Endodermal cell (in vitro differentiated cells): ENCODE data around the gene ABAT. TPM values are rescaled to one million over a fixed set of nuclear protein-coding genes. Genes with fewer than 3 reads are reported as not detected.

Source experiments
- DNase-seq: peaks from one replicate; pipeline ENCODE4 v3.0.0-alpha.2; 2017
- H3K27ac ChIP-seq: 2 replicates; pipeline ENCODE4 v1.5.1; 2013; ENCODE audit warnings: mild to moderate bottlenecking, low read depth, low read length, moderate library complexity
- H3K27me3 ChIP-seq: 2 replicates; pipeline ENCODE4 v1.6.1; 2013; ENCODE audit warnings: mild to moderate bottlenecking, low read length, moderate library complexity; ENCODE audit not compliant: insufficient read depth, control insufficient read depth, poor library complexity, severe bottlenecking
- H3K36me3 ChIP-seq: 2 replicates; pipeline ENCODE4 v1.7.0; 2013; ENCODE audit warnings: mild to moderate bottlenecking, low read length, moderate library complexity; ENCODE audit not compliant: control insufficient read depth, insufficient read depth
- H3K4me1 ChIP-seq: one replicate; pipeline ENCODE4 v1.7.0; 2013; ENCODE audit warnings: low read length; ENCODE audit not compliant: control insufficient read depth, insufficient read depth
- H3K4me3 ChIP-seq: 2 replicates; pipeline ENCODE4 v1.5.1; 2013; ENCODE audit warnings: mild to moderate bottlenecking, low read length, moderate library complexity
- H3K9ac ChIP-seq: 2 replicates; pipeline ENCODE4 v1.6.1; 2013; ENCODE audit warnings: mild to moderate bottlenecking, low read length, moderate library complexity; ENCODE audit not compliant: poor library complexity, severe bottlenecking; ENCODE audit errors: extremely low read depth
- H3K9me3 ChIP-seq: 2 replicates; pipeline ENCODE4 v1.6.1; 2013; ENCODE audit warnings: mild to moderate bottlenecking, low read length, moderate library complexity; ENCODE audit not compliant: control insufficient read depth
- H3K27ac Mint-ChIP-seq: 2 replicates; pipeline ENCODE4 v1.8.0; 2020; ENCODE audit warnings: mixed read lengths
- H3K27me3 Mint-ChIP-seq: 2 replicates; pipeline ENCODE4 v1.8.0; 2021; ENCODE audit warnings: mild to moderate bottlenecking, mixed read lengths; ENCODE audit not compliant: insufficient read depth
- H3K36me3 Mint-ChIP-seq: 2 replicates; pipeline ENCODE4 v1.8.0; 2020; ENCODE audit warnings: low read depth, mixed read lengths
- H3K4me1 Mint-ChIP-seq: 2 replicates; pipeline ENCODE4 v1.8.0; 2020; ENCODE audit warnings: mixed read lengths
- H3K4me3 Mint-ChIP-seq: 2 replicates; pipeline ENCODE4 v1.8.0; 2020; ENCODE audit warnings: mild to moderate bottlenecking, moderate library complexity, mixed read lengths
- H3K9me3 Mint-ChIP-seq: 2 replicates; pipeline ENCODE4 v1.8.0; 2020; ENCODE audit warnings: mild to moderate bottlenecking, mixed read lengths
- CTCF ChIP-seq: fragments of 200-600 bp; sonication (generic); conservative IDR thresholded peaks from 2 replicates; pipeline ENCODE4 v1.5.0; 2021; ENCODE audit warnings: antibody characterized with exemption, mild to moderate bottlenecking
- WGBS, 2 experiments: methylation state at CpG; one replicate each; pipeline versions ENCODE4 v1.1.5 to v1.1.7; 2013; ENCODE audit warnings: missing lambda C conversion rate in 2 of 2, mixed read lengths in 1 of 2; ENCODE audit not compliant: insufficient coverage in 1 of 2, insufficient read length in 1 of 2; 5-methylcytosine and 5-hydroxymethylcytosine counted together
- total RNA-seq, 2 donors: library from RNA; stranded (reverse); fragmentation: NEBNext Ultra II Directional in 1 of 2; extraction: Animal tissue kit (Norgen Biotek cat#: 25700) in 1 of 2; gene quantifications; 2 replicates in 1 of 2; 3 replicates in 1 of 2; pipeline ENCODE4 v1.2.1, GENCODE V29; 2021

Gene ABAT
- total RNA-seq, 2 donors from 2014 or later: 9.7 to 13.6 TPM

GRCh38 chr16:8832717-8833105 lies 158.3 kb downstream of the ABAT start:
- peak overlapping the region; percentile 88 for H3K27ac ChIP-seq
- WGBS, 2 experiments: 81 to 86% methylated on average over 7 to 16 of the region's 16 CpGs
- peaks cover 33% of the 10 kb centered on the region for H3K36me3 ChIP-seq
- H3K4me1 ChIP-seq: peaks cover 9% of the 10 kb centered on the region
- Mint-ChIP-seq H3K9me3 (no peaks in the 10 kb centered on the region), H3K4me1 (peaks cover 28% of the 10 kb centered on the region), H3K27me3 (no peaks in the 10 kb centered on the region), H3K4me3 (no peak overlapping the region), H3K36me3 (peaks cover 36% of the 10 kb centered on the region), H3K27ac (peak overlapping the region; percentile 90)
- no peaks in the 10 kb centered on the region for H3K27me3 ChIP-seq
- no peaks in the 10 kb centered on the region for H3K9me3 ChIP-seq
- no peak overlapping the region for H3K4me3 ChIP-seq
- no peak for DNase-seq
- TF ChIP-seq CTCF: no peak
- H3K9ac ChIP-seq: no peak overlapping the region

Other genes with a start within 250 kb of the ABAT start
- gene TMEM114, start 84.1 kb upstream of the ABAT start, total RNA-seq: under 1 TPM in 1 of 2 donors, not detected in 1; 0.40 TPM
- gene METTL22, start 52.9 kb upstream of the ABAT start, total RNA-seq: 10 to 100 TPM; 55.1 to 70.5 TPM
- 10 to 100 TPM; 10.9 to 14.0 TPM for gene TMEM186, start 123.0 kb downstream of the ABAT start, total RNA-seq
- gene PMM2, start 123.2 kb downstream of the ABAT start, total RNA-seq: 10 to 100 TPM; 47.6 to 48.2 TPM
- 100 to 1,000 TPM; 233 to 275 TPM for gene CARHSP1, start 194.4 kb downstream of the ABAT start, total RNA-seq
- not detected for gene LITAFD, start 207.7 kb downstream of the ABAT start, total RNA-seq